Non-pigmented ciliary epithelial cell (primary cell): ENCODE measurements around the gene CCR1.
A peak's percentile ranks its signal among the peaks of the same experiment; 100 is the strongest.

Experiments
- DNase-seq: peaks from one replicate; pipeline ENCODE4 v3.0.0-alpha.2; 2010; ENCODE audit warnings: low read depth

Gene CCR1

DNA sequence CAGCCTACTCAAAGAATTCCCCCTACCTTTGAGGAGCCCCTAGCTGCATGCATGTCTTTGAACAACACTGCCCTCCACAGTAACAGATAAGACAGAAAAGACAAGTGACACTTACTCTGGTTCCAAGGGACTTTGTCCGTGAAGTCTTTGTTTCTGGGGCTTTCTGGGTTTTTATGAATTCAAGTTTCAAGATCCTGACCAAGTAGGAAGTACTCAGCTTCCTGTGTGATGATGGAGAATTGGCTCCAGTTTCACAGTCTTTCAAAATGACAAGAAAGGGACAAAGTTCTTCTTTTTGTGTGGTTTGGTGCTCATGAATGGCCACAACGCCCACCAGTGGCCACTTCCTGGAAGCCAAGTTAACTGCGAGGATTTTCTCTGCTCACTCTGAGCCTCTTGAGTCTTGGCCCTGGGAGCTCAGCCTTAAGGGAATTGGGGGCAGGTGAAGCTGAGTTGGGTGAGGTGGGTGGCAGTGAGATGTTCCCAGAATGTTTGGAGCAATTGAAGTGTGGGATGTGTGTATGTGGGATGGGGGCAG is at the start of gene CCR1:
CCR1 (minus strand) TSS at position 147 of the 538 bp plus-strand sequence. CDS start 4,000 bp downstream, outside the sequence.
- DNase-seq: no peak

GRCh38 chr3:46252980-46253379 is 44.9 kb upstream of the CCR1 start:
- no peak for DNase-seq

DNA sequence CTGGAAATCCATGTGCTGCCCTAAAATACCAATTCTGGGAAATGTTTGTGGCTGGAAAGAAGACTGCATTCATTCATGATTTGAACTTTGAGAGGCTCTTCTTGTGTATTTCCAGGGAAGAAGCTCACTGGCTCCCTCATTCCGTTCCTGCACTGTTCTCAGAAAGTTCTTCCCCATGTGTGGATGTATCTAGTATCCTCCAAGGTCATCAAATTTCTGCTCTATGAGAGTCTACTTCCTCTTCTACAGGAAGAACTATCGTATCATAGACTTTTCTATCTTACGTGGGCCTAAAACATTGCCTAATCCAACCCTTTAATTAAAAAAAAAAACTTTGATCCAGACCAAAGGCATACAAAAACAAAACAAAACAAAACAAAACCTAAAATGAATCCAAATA is 37.0 kb upstream of the CCR1 start:
- DNase-seq: no peak

DNA sequence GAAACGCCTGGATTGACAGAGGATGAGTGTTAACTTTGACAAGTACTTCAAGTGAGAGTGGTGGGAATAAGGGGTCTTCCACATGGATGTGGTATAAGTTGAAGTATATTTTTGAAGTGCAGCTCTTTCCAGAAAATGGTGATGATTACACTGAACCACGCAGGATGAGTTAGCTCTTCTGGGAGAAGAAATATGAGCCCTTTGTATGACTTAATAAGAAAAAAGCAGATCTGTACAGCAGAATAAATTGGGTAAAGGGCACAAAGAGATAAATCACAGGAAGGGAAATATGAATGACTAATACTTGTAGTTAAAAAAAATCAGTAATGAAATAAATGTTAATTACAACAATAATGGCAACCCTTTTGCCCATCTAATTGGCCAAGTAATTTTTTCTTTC is 35.4 kb upstream of the CCR1 start:
- DNase-seq: no peak

DNA sequence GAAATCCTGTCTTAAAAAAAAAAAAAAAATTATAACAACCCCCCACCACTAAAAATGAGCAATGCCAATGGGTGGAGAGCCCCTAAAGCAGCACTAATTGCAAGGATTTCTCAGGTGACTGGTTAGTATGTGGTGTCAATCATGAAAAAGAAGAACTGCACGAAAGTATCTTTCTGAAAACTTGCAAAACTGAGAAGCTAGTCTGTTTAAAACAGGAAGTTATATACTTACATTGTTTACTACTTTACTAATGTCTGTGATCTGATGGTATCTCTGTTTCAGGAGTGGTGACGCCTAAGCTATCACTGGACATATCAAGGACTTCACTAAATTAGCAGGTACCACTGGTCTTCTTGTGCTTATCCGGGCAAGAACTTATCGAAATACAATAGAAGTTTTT is 34.0 kb upstream of the CCR1 start, which contains the start of gene CCR3:
CCR3 (plus strand) TSS at position 341 of the 400 bp plus-strand sequence. CDS start 22,699 bp downstream, outside the sequence.
- DNase-seq: no peak

GRCh38 chr3:46239952-46240351 is 31.8 kb upstream of the CCR1 start:
- DNase-seq: no peak

GRCh38 chr3:46239301-46239938 is 31.3 kb upstream of the CCR1 start:
- DNase-seq: no peak

- no peak for DNase-seq
Observed at GRCh38 chr3:46238386-46238785, 30.3 kb upstream of the CCR1 start.

GRCh38 chr3:46236294-46237054 is 28.4 kb upstream of the CCR1 start:
- no peak for DNase-seq

DNA sequence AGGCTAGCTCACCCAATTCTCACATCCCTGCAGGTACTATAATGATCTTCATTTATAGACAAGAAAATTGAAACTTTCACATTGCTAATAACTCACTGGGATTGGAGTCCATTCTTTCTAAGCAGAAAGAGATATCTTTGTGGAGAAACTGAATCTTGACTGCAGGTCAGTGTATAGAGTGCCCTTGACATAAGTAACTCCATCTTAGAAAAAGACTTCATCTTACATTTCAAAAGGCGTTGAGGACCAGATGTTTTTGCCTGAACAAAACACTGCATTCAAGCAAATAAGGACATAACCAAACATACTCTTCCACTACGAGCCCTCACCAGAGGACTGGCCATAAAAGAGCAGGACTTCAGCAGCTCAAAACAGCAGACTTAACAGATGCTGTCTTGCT is 27.3 kb upstream of the CCR1 start:
- no peak for DNase-seq

DNA sequence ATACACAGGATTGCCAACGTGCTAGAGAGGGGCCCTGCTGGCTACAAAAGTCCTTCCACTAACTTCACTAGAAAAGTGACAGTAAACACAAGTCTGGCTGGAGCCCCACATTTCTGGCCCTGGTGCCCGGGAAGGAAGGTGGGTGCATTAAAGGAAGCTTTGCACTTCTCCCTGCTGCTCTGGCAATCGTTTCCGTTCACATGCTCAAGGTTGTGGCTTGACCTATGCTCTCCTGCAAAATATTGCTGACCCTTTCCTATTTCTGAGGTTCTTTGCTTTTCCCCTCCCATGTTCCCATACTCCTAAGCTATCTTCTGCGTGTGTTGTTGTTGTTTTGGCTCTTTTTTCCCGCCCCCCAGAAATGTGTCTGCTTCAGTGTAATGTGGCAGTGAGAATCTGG is 25.1 kb upstream of the CCR1 start:
- DNase-seq: no peak

GRCh38 chr3:46231323-46231722 is 23.2 kb upstream of the CCR1 start:
- DNase-seq: no peak

DNA sequence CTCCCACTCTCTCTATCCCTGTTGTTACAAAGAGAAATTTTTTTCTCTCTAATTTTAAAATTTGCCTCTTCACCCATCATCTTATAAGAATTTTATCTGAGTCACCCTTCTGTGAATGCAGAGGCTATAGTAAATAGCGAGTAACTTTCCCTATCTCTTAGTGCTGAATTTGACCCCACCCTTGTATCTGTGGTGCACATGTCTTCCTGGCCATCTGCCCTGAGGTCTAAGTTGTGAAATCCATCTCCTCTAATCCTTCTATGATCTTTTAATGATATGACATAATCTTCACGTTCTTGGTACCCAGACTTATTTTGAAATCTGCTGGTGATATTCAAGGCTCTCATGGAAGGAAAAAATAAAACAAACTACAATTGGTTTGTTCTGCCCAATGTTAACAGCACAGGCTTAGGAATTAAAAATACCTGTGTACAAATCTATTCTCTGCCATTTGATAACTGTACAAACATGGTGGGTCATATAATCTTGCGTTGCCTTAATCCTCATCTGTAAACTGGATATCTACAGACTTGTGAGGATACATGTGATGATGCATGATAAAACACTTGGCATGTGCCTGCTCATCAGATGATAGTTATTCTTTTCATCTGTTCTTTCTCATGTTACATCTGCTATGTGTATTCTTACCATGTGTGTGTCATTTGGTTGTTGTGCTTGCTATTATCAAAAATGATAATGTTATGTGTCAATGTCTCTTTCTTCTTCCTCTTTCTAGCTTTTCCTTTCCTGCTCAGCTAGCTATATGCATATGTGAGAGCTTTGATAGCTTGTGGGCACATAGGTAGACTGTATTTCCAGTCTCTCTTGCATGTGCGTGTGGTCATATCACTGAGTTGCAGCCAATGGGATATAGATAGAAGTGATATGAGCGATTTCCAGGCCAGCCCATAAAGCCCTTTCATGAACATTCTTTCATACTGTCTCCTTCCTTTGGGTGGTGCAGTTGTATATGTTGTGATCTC is 20.4 kb upstream of the CCR1 start:
- peak; percentile 26 for DNase-seq

GRCh38 chr3:46222435-46223161 is 14.5 kb upstream of the CCR1 start:
- DNase-seq: no peak

GRCh38 chr3:46221938-46222337 is 13.8 kb upstream of the CCR1 start:
- DNase-seq: no peak

GRCh38 chr3:46221391-46221790 is 13.3 kb upstream of the CCR1 start:
- no peak for DNase-seq

- DNase-seq: no peak
Observed at GRCh38 chr3:46218196-46218709, 10.1 kb upstream of the CCR1 start.

GRCh38 chr3:46215810-46216414 is 7.8 kb upstream of the CCR1 start:
- no peak for DNase-seq

DNA sequence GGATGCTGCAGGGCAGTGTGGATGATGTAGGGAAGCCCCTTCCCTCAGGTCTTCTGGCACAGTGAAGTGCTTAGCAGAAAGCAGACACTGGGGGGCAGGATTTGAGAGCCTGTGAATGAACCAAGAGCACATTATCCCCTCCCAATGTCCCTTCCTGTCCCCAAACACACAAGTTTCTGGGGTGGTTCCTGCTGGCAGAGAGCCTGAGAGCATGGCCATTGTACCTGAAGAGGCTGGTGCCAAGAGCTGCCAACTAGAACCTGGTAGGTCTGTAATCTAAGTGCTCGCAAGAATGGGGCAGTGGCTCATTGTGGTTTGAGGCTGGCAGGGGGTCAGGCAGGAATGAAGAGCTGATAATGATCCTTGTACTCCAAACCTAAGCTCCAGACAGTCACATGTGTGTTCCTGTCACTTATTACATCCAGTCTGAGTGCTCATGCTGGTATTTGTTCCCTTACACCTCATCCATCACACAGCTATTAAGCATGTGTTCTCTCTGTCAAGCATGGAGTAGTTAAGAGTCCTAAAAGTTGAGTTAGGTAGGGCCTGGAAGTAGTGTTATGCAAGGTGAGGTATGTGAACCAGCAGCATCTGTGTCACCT is 6.7 kb upstream of the CCR1 start:
- no peak for DNase-seq

GRCh38 chr3:46213201-46213600 is 5.1 kb upstream of the CCR1 start:
- DNase-seq: no peak
